Thyroid gland (tissue), 4 donors: ENCODE results near the gene UBA6. TPM values are rescaled to one million over a fixed set of nuclear protein-coding genes. Genes with fewer than 3 reads are reported as not detected.

Source experiments
- DNase-seq, 2 donors: peaks; one replicate each; pipeline ENCODE4 v3.0.0-alpha.2; 2019
- H3K27ac ChIP-seq, 3 donors: fragments of 200-600 bp; sonication (generic); 1 replicate in 2 of 3; 2 replicates in 1 of 3; pipeline ENCODE4 v1.5.1; 2016 to 2019; ENCODE audit warnings: mild to moderate bottlenecking in 1 of 3, moderate library complexity in 1 of 3
- H3K27me3 ChIP-seq: fragments of 200-600 bp; sonication (generic); one replicate; pipeline ENCODE4 v1.5.1; 2019
- H3K36me3 ChIP-seq, 2 donors: fragments of 200-600 bp; sonication (generic); one replicate each; pipeline ENCODE4 v1.5.1; 2016 to 2019
- H3K4me1 ChIP-seq, 2 donors: fragments of 200-600 bp; sonication (generic); one replicate each; pipeline ENCODE4 v1.5.1; 2017 to 2019
- H3K4me3 ChIP-seq, 3 donors: fragments of 200-600 bp; sonication (generic); replicated peaks in 1 of 3; 1 replicate in 2 of 3; 2 replicates in 1 of 3; pipeline ENCODE4 v1.5.1; 2016; ENCODE audit warnings: mild to moderate bottlenecking in 1 of 3
- H3K9me3 ChIP-seq: fragments of 200-600 bp; sonication (generic); one replicate; pipeline ENCODE4 v1.5.1; 2017
- CTCF ChIP-seq, 6 experiments: fragments of 200-600 bp in 3 of 6; fragments of 450-650 bp in 3 of 6; sonication (generic) in 3 of 6; IDR thresholded peaks; one replicate each; pipeline ENCODE4 v1.5.1; 2016 to 2019; ENCODE audit warnings: antibody characterized with exemption in 6 of 6, mild to moderate bottlenecking in 2 of 6, inconsistent platforms in 1 of 6, moderate library complexity in 1 of 6
- POLR2A ChIP-seq, 2 donors: fragments of 450-650 bp; IDR thresholded peaks; one replicate each; pipeline ENCODE4 v1.6.1; 2017; ENCODE audit warnings: antibody characterized with exemption in 2 of 2, mild to moderate bottlenecking in 2 of 2, moderate library complexity in 1 of 2
- WGBS, 2 donors: methylation state at CpG; one replicate each; pipeline ENCODE4 v1.1.5; 2017; 5-methylcytosine and 5-hydroxymethylcytosine counted together
- intact Hi-C: fragments of 100-400 bp; cut with DNase I; formaldehyde crosslinking; loops from one replicate; pipeline ENCODE4 v1.15.1; 2023
- total RNA-seq, 4 donors: library from RNA; depleted of rRNA; stranded (reverse); fragments of >200 nt; gene quantifications; one replicate each; pipeline ENCODE4 v1.2.3, GENCODE V29; 2016

Gene UBA6
- total RNA-seq, 4 donors from 2014 or later, result 31.9 to 180 (median 97.5) TPM

GRCh38 chr4:67721770-67722597 lies 21.0 kb upstream of the UBA6 start:
- DNase-seq, result no peak
- Histone ChIP-seq H3K27me3 (no peaks in the 10 kb centered on the region), H3K36me3 (no peaks in the 10 kb centered on the region), H3K4me1 (no peaks in the 10 kb centered on the region), H3K4me3 (no peak overlapping the region), H3K27ac (no peak overlapping the region), H3K9me3 (no peaks in the 10 kb centered on the region)
- TF ChIP-seq CTCF (IDR thresholded peaks at IDR 0.05) (no peak), POLR2A (IDR thresholded peaks at IDR 0.05) (no peak)
- intact Hi-C loops, result no loop called here
- 90 to 92% methylated on average over 9 of the region's 9 CpGs for WGBS, 2 donors

GRCh38 chr4:67721315-67721769 lies 20.4 kb upstream of the UBA6 start:
- intact Hi-C loops, result no loop called here
- TF ChIP-seq POLR2A (IDR thresholded peaks at IDR 0.05) (no peak), CTCF (IDR thresholded peaks at IDR 0.05) (no peak)
- WGBS, 2 donors, result 100% methylated on average over 3 of the region's 3 CpGs

GRCh38 chr4:67719953-67720617 lies 19.1 kb upstream of the UBA6 start:
- WGBS, 2 donors, result 93 to 97% methylated on average over 3 of the region's 3 CpGs
- TF ChIP-seq CTCF (IDR thresholded peaks at IDR 0.05) (no peak), POLR2A (IDR thresholded peaks at IDR 0.05) (no peak)
- DNase-seq, result no peak
- H3K27ac ChIP-seq, result no peak overlapping the region
- no peaks in the 10 kb centered on the region for H3K36me3 ChIP-seq
- H3K4me3 ChIP-seq, result no peak overlapping the region
- H3K27me3 ChIP-seq, result no peaks in the 10 kb centered on the region
- peaks cover 0 to 3% of the 10 kb centered on the region in 2 donors for H3K4me1 ChIP-seq
- intact Hi-C loops, result no loop called here
- H3K9me3 ChIP-seq, result no peaks in the 10 kb centered on the region

More at GRCh38 chr4:67721315-67721769, 20.4 kb upstream of the UBA6 start:
- H3K4me3 ChIP-seq, result no peak overlapping the region
- no peaks in the 10 kb centered on the region for H3K36me3 ChIP-seq
- no peak for DNase-seq
- no peaks in the 10 kb centered on the region for H3K4me1 ChIP-seq
- H3K27ac ChIP-seq, result no peak overlapping the region
- H3K9me3 ChIP-seq, result no peaks in the 10 kb centered on the region
- H3K27me3 ChIP-seq, result no peaks in the 10 kb centered on the region

GRCh38 chr4:67718848-67719247 lies 17.9 kb upstream of the UBA6 start:
- Histone ChIP-seq H3K27me3 (no peaks in the 10 kb centered on the region), H3K36me3 (no peaks in the 10 kb centered on the region), H3K4me1 (peaks cover 12 to 13% of the 10 kb centered on the region in 2 donors), H3K27ac (no peak overlapping the region), H3K9me3 (no peaks in the 10 kb centered on the region), H3K4me3 (no peak overlapping the region)
- intact Hi-C loops, result no loop called here
- TF ChIP-seq POLR2A (IDR thresholded peaks at IDR 0.05) (no peak), CTCF (IDR thresholded peaks at IDR 0.05) (no peak)
- 98 to 100% methylated on average over 2 of the region's 2 CpGs for WGBS, 2 donors
- DNase-seq, result no peak

- H3K4me3 ChIP-seq, result no peak overlapping the region
- intact Hi-C loops, result no loop called here
- 89 to 97% methylated on average over 2 of the region's 2 CpGs for WGBS, 2 donors
- no peaks in the 10 kb centered on the region for H3K36me3 ChIP-seq
- peaks cover 15 to 21% of the 10 kb centered on the region in 2 donors for H3K4me1 ChIP-seq
- no peak overlapping the region for H3K27ac ChIP-seq
- H3K27me3 ChIP-seq, result no peaks in the 10 kb centered on the region
- TF ChIP-seq POLR2A (IDR thresholded peaks at IDR 0.05) (no peak), CTCF (IDR thresholded peaks at IDR 0.05) (no peak)
- no peaks in the 10 kb centered on the region for H3K9me3 ChIP-seq
- DNase-seq, result no peak
Measured at GRCh38 chr4:67717586-67717985, 16.6 kb upstream of the UBA6 start.
